Vagina (tissue), 2 donors: ENCODE measurements around the gene CAMK2B.

Source experiments
- CTCF ChIP-seq, 3 experiments: fragments of 450-650 bp in 2 of 3; fragments of 200-600 bp in 1 of 3; sonication (generic) in 1 of 3; IDR thresholded peaks; one replicate each; pipeline ENCODE4 v1.5.1; 2017 to 2019; ENCODE audit warnings: antibody characterized with exemption in 3 of 3, mild to moderate bottlenecking in 2 of 3, moderate library complexity in 2 of 3
- POLR2A ChIP-seq, 2 donors: fragments of 450-650 bp; IDR thresholded peaks; one replicate each; pipeline ENCODE4 v1.6.1; 2017; ENCODE audit warnings: antibody characterized with exemption in 2 of 2, mild to moderate bottlenecking in 2 of 2, moderate library complexity in 2 of 2

- TF ChIP-seq POLR2A (IDR thresholded peaks at IDR 0.05) (no peak), CTCF (IDR thresholded peaks at IDR 0.05) (no peak)
These were observed 6.3 kb upstream of the CAMK2B start for GRCh38 chr7:44331682-44332081.
